CD14-positive monocyte (primary cell): Measurements from ENCODE around the gene GAL. TPM values are rescaled to one million over a fixed set of nuclear protein-coding genes. Genes with fewer than 3 reads are reported as not detected.

Experiments
- DNase-seq, 3 donors: peaks; one replicate each; pipeline ENCODE4 v3.0.0-alpha.2; 2011 to 2022
- H2AFZ ChIP-seq: 2 replicates; pipeline ENCODE4 v1.6.0; 2012; ENCODE audit warnings: mild to moderate bottlenecking, low read depth, low read length, inconsistent platforms; ENCODE audit not compliant: insufficient read depth, poor library complexity, severe bottlenecking
- H3K27ac ChIP-seq, 2 donors: 1 replicate in 1 of 2; 2 replicates in 1 of 2; pipeline ENCODE4 v1.5.1; 2012 to 2013; ENCODE audit warnings: low read length in 2 of 2, control low read depth in 1 of 2, inconsistent platforms in 1 of 2, low read depth in 1 of 2, mild to moderate bottlenecking in 1 of 2
- H3K27me3 ChIP-seq, 2 donors: one replicate each; pipeline versions ENCODE4 v1.6.0 to v1.6.1; 2011 to 2013; ENCODE audit warnings: low read length in 2 of 2; ENCODE audit not compliant: control insufficient read depth in 2 of 2, insufficient read depth in 2 of 2
- H3K36me3 ChIP-seq, 2 donors: replicated peaks in 1 of 2; 1 replicate in 1 of 2; 2 replicates in 1 of 2; pipeline versions ENCODE4 v1.5.1 to v1.6.1; 2012 to 2013; ENCODE audit warnings: low read length in 2 of 2, control low read depth in 1 of 2, inconsistent platforms in 1 of 2, mild to moderate bottlenecking in 1 of 2; ENCODE audit not compliant: insufficient read depth in 2 of 2, control insufficient read depth in 1 of 2
- H3K4me1 ChIP-seq, 2 donors: 1 replicate in 1 of 2; 2 replicates in 1 of 2; pipeline versions ENCODE4 v1.5.1 to v1.6.1; 2012 to 2013; ENCODE audit warnings: low read length in 2 of 2, control low read depth in 1 of 2, inconsistent platforms in 1 of 2, mild to moderate bottlenecking in 1 of 2, moderate library complexity in 1 of 2; ENCODE audit not compliant: insufficient read depth in 2 of 2, control insufficient read depth in 1 of 2
- H3K4me2 ChIP-seq: replicated peaks from 2 replicates; pipeline ENCODE3; 2012; ENCODE audit warnings: low read length, moderate library complexity, mild to moderate bottlenecking; ENCODE audit not compliant: poor library complexity, severe bottlenecking; ENCODE audit errors: extremely low read depth
- H3K4me3 ChIP-seq, 3 experiments: fragments of 200-600 bp in 1 of 3; sonication (generic) in 1 of 3; replicated peaks in 1 of 3; 1 replicate in 2 of 3; 2 replicates in 1 of 3; pipeline ENCODE4 v1.5.1; 2011 to 2013; ENCODE audit warnings: low read length in 3 of 3, mild to moderate bottlenecking in 3 of 3, control low read depth in 2 of 3, low read depth in 2 of 3, inconsistent platforms in 1 of 3, moderate library complexity in 1 of 3
- H3K79me2 ChIP-seq: 2 replicates; pipeline ENCODE4 v1.6.0; 2012; ENCODE audit warnings: mild to moderate bottlenecking, control low read depth, inconsistent platforms, low read length, moderate library complexity; ENCODE audit not compliant: insufficient read depth
- H3K9ac ChIP-seq: 2 replicates; pipeline ENCODE4 v1.6.0; 2017; ENCODE audit warnings: low read length, mild to moderate bottlenecking; ENCODE audit not compliant: insufficient read depth, poor library complexity, severe bottlenecking
- H3K9me3 ChIP-seq, 2 donors: replicated peaks in 1 of 2; 1 replicate in 1 of 2; 2 replicates in 1 of 2; pipeline versions ENCODE4 v1.5.1 to v1.6.1; 2012 to 2013; ENCODE audit warnings: low read length in 2 of 2, control low read depth in 1 of 2; ENCODE audit not compliant: control insufficient read depth in 1 of 2, insufficient read depth in 1 of 2
- H4K20me1 ChIP-seq: 2 replicates; pipeline ENCODE4 v1.6.0; 2012; ENCODE audit warnings: mild to moderate bottlenecking, low read length, control low read depth, moderate library complexity; ENCODE audit not compliant: insufficient read depth
- H3K27ac Mint-ChIP-seq, 7 donors: one replicate each; pipeline ENCODE4 v1.8.0; 2020; ENCODE audit warnings: mild to moderate bottlenecking in 7 of 7, mixed read lengths in 7 of 7, moderate library complexity in 6 of 7, inconsistent platforms in 2 of 7
- H3K27me3 Mint-ChIP-seq, 3 donors: one replicate each; pipeline ENCODE4 v1.8.0; 2021 to 2022; ENCODE audit warnings: low read depth in 3 of 3, mild to moderate bottlenecking in 3 of 3, mixed read lengths in 3 of 3, moderate library complexity in 3 of 3, inconsistent platforms in 1 of 3
- H3K36me3 Mint-ChIP-seq, 2 donors: one replicate each; pipeline ENCODE4 v1.8.0; 2020; ENCODE audit warnings: mixed read lengths in 2 of 2, inconsistent platforms in 1 of 2, mild to moderate bottlenecking in 1 of 2
- H3K4me1 Mint-ChIP-seq: one replicate; pipeline ENCODE4 v1.8.0; 2020; ENCODE audit warnings: mild to moderate bottlenecking, mixed read lengths
- H3K4me3 Mint-ChIP-seq, 2 donors: one replicate each; pipeline ENCODE4 v1.8.0; 2020; ENCODE audit warnings: mild to moderate bottlenecking in 2 of 2, mixed read lengths in 2 of 2, moderate library complexity in 1 of 2
- H3K9me3 Mint-ChIP-seq, 7 donors: one replicate each; pipeline ENCODE4 v1.8.0; 2020 to 2022; ENCODE audit warnings: mixed read lengths in 7 of 7, mild to moderate bottlenecking in 6 of 7, moderate library complexity in 6 of 7, inconsistent platforms in 2 of 7
- CTCF ChIP-seq: fragments of 200-600 bp; IDR thresholded peaks from one replicate; pipeline ENCODE4 v1.8.0; 2022; ENCODE audit warnings: antibody characterized with exemption, mild to moderate bottlenecking
- WGBS: methylation state at CpG from one replicate; pipeline ENCODE4 v1.1.5; 2013; ENCODE audit warnings: missing lambda C conversion rate; ENCODE audit not compliant: insufficient coverage; 5-methylcytosine and 5-hydroxymethylcytosine counted together
- intact Hi-C, 2 donors: fragments of 100-400 bp; cut with micrococcal nuclease; formaldehyde crosslinking; loops; one replicate each; pipeline versions ENCODE4 v1.15.0 to v1.15.1; 2023
- polyA plus RNA-seq, 3 donors: library from polyadenylated mRNA; depleted of rRNA in 1 of 3; unstranded in 2 of 3; stranded (reverse) in 1 of 3; fragments of 300-500 nt in 2 of 3; fragments of >200 nt in 1 of 3; fragmentation: Illumina TruSeq in 2 of 3; gene quantifications; 1 replicate in 2 of 3; 2 replicates in 1 of 3; pipeline ENCODE4 v1.2.3, GENCODE V29; 2012 to 2021

GAL gene
- polyA plus RNA-seq, 3 donors = not detected

GRCh38 chr11:68735646-68736045 lies 51.3 kb downstream of the GAL start:
- no peaks in the 10 kb centered on the region for H3K9me3 ChIP-seq
- no peaks in the 10 kb centered on the region for H3K27me3 Mint-ChIP-seq
- no peaks in the 10 kb centered on the region for H4K20me1 ChIP-seq
- H3K27me3 ChIP-seq = no peaks in the 10 kb centered on the region
- 0% methylated on average over 5 of the region's 6 CpGs for WGBS
- H3K27ac ChIP-seq = peak overlapping the region; percentile 57 to 84
- H3K4me2 ChIP-seq = peak overlapping the region; percentile 57
- peak overlapping the region; percentile 79 for H2AFZ ChIP-seq
- TF ChIP-seq CTCF = no peak
- H3K9ac ChIP-seq = peak overlapping the region; percentile 57
- H3K36me3 ChIP-seq = peaks cover 2 to 23% of the 10 kb centered on the region in 2 donors
- H3K4me1 Mint-ChIP-seq = peaks cover 50% of the 10 kb centered on the region
- intact Hi-C loops = no loop called here
- H3K36me3 Mint-ChIP-seq = peaks cover 15% of the 10 kb centered on the region in 2 donors
- H3K4me1 ChIP-seq = peaks cover 39 to 41% of the 10 kb centered on the region in 2 donors
- H3K27ac Mint-ChIP-seq = peak overlapping the region; percentile 81 to 95 (median 89)
- H3K4me3 Mint-ChIP-seq = peak overlapping the region in 1 of 2 donors; percentile 84
- no peaks in the 10 kb centered on the region for H3K9me3 Mint-ChIP-seq
- peak overlapping the region in 1 of 3 experiments; percentile 39 for H3K4me3 ChIP-seq
- H3K79me2 ChIP-seq = no peaks in the 10 kb centered on the region
- DNase-seq = peak; percentile 21 to 46 (median 41)

Other genes with a start within 250 kb of the GAL start
- 10 to 100 TPM; 22.9 to 39.4 (median 38.1) TPM for gene PPP6R3, start 223.8 kb upstream of the GAL start, polyA plus RNA-seq
- 1 to 10 TPM; 1.9 to 2.6 (median 2.5) TPM for gene TESMIN, start 67.0 kb downstream of the GAL start, polyA plus RNA-seq
- gene CPT1A, start 157.4 kb downstream of the GAL start, polyA plus RNA-seq = 10 to 100 TPM in 1 of 3 donors, 1 to 10 TPM in 2; 5.6 to 42.5 (median 7.0) TPM
- 100 to 1,000 TPM in 2 of 3 donors, 10 to 100 TPM in 1; 38.8 to 138 (median 104) TPM for gene MRPL21, start 219.3 kb downstream of the GAL start, polyA plus RNA-seq
- gene IGHMBP2, start 219.3 kb downstream of the GAL start, polyA plus RNA-seq = 10 to 100 TPM in 1 of 3 donors, 1 to 10 TPM in 2; 3.9 to 14.9 (median 6.0) TPM